WI38 (cell line): ENCODE data around the gene ALPP.

Source experiments
- H3K4me3 ChIP-seq: 2 replicates; pipeline ENCODE4 v1.5.1; 2011; ENCODE audit warnings: low read depth, mild to moderate bottlenecking, control low read depth, low read length
- TF ChIP-seq, protein P1 (sequence below): IDR thresholded peaks from 2 replicates; pipeline ENCODE4 v1.5.1; 2012; ENCODE audit warnings: low read depth, mild to moderate bottlenecking, control low read depth, low read length

Gene ALPP

DNA sequence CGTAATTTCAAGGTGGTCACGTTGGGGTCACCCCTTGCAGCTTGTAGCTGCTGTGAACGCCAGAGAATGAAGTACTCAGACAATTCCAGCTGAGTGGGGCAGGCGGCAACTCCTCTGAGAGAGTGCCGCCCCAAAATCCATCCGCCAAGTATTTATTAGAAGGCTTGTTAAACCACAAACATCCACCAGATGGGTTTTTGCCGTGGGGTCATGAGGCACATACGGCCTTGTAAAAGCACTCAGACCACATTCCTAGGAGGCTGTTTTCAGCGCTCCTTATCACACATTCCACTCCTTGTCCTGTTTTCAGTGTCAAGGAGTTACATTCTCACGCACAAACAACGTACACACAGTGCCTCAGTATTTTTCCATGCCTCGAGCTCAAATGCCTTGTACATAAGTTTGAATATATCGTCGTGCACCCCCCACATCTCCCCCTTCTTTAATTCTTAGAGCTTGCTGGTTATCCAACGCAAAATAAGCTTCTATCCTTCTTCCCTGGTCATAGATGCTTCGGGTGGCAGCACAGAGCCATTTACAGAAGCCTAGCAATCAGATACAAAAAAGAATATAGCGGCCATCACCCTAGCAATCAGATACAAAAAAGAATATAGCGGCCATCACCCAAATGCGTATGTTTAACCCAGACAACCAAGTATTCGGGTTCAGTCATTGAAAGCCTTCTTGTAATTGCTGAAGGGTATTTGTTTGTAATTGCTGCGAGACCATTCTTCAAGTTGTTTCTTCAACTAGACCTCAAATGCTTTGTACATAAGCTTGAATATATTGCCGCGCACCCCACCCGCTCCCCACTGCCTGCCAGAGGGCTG, 7.3 kb downstream of the ALPP start:
- TF ChIP-seq, protein P1, sequence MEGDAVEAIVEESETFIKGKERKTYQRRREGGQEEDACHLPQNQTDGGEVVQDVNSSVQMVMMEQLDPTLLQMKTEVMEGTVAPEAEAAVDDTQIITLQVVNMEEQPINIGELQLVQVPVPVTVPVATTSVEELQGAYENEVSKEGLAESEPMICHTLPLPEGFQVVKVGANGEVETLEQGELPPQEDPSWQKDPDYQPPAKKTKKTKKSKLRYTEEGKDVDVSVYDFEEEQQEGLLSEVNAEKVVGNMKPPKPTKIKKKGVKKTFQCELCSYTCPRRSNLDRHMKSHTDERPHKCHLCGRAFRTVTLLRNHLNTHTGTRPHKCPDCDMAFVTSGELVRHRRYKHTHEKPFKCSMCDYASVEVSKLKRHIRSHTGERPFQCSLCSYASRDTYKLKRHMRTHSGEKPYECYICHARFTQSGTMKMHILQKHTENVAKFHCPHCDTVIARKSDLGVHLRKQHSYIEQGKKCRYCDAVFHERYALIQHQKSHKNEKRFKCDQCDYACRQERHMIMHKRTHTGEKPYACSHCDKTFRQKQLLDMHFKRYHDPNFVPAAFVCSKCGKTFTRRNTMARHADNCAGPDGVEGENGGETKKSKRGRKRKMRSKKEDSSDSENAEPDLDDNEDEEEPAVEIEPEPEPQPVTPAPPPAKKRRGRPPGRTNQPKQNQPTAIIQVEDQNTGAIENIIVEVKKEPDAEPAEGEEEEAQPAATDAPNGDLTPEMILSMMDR: no peak
- no peak overlapping the region for H3K4me3 ChIP-seq

DNA sequence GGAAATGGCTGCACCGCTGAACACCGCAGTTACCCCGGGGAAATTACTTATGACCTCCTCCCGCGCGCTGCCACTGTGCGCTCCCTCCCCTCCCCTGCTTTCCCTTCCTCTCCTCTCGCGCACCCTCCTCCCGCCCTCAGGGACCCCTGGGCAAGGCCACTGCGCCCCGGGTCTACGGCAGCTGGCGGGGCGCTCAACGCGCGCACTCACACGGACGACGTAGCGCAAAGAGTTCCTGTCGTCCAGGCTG, 7.9 kb downstream of the ALPP start:
- TF ChIP-seq, protein P1: no peak
- H3K4me3 ChIP-seq: no peak overlapping the region

DNA sequence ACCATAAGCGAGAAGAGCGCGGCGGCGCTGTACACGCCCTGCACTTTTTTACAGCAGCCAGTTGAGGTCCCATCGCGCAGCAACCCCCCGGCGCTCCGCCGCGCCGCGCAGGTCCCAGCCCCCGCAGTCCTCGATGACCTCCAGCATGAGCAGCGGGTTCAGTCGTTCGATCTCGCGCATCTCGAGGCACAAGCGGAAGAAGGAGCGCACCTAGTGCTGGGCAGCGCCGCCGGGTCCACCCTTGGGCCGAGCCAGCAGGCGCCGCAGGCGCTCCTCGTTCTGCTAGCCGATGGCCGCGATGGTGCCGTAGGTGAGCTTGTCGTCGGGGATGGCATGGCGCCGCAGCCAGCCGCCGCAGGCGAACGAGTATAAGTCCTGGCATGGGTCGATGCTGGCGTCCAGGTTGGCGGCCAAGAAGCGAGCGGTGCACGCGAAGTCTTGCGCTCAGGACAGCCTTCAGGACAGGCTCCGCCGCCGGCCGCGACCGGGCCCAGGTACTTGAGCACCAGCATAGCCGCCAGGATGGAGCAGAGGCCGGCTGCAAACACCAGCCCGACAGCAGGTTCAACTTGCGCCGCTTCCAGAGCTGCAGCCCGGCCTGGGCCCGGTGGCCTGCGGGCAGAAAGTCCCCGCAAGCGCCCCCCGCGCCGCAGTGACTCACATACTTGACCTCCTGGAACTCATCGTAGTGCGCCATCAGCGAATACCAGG, 8.3 kb downstream of the ALPP start:
- no peak overlapping the region for H3K4me3 ChIP-seq

DNA sequence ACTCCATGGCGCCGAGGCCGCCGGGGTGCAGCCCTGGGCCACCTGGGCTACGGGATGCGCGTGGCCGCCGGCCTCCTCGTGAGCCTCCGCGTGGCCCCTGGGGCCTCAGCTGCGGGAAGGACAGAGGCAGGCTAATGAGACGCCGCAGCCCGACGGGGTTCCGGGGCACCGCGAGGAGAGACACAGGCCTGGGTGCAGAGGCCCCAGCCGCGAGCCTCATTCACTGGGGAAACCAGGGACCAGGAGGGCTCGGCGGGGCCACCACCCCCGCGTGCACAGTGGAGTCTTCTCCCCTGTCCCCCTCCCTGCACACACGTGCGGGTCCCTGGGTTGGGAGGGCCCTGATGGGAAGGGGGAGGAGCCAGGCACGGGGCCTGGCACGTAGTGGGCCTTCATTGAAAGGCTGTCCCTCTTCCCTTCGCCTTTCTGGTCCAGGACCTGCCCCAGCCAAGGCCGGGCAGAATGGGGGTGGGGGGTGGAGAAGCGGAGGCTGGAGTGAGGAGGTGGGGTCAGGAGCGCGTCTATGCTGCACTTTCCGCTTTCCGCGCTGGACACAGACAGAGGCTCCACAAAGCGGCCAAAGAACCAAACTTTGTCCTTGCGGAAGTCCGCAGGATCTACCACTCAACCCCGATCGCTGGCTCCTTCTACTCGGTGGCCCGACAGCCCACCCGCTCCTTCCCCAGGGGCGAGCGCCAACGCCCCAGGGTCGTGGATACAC, 9.1 kb downstream of the ALPP start:
- no peak overlapping the region for H3K4me3 ChIP-seq
- TF ChIP-seq, protein P1: no peak

More for the DNA sequence above, 8.3 kb downstream of the ALPP start:
- TF ChIP-seq, protein P1: no peak

DNA sequence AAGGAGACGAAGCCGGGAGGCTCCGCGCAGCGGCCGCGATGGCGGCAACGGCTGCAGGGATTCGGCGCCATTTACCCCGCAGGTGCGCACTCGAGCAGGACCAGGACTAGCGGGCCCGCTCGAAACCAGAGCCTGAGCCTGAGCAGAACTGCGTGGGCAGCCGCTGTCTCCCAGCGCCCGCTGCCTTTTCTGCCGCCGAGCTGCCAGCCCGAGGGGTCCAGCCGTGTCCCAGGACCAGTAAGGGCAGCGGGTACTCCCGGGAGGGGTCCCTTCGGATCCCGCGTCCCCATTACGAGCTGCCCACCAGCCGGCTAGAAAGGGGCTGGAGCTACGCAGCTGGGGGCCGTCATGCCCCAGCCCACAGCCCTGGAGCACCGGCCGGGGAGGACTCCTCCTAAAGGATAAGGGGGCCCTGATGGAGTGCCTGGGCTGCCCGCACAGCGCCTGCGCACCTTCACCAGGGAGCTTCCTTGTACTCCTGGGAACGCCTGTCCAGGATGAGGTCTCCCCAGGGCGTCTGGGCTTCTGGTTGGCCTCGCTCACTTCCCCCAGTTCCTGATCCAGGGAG, 9.9 kb downstream of the ALPP start:
- no peak overlapping the region for H3K4me3 ChIP-seq
- TF ChIP-seq, protein P1: no peak

DNA sequence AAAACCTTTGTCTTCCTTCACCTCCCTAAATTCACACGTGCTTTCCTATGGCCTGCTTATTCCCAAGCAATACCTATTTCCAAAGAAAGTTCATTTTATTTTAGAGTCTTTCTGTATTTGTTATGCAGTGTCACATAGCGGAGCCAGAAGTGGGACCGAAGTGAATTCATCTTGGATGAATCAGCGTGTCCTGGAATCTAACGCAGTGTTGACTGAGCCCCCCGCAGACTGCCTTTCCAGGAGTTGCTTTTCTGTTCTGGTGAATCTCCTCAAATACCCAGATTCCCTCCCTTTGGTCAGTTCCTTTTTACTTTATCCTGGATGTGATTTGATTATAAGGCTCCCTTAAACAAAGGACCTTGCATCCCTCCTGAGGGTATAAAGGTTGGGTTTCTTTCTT, 10.8 kb downstream of the ALPP start:
- TF ChIP-seq, protein P1: no peak
- H3K4me3 ChIP-seq: no peak overlapping the region
